Motor neuron (in vitro differentiated cells): ENCODE data around the gene MAF. TPM values are rescaled to one million over a fixed set of nuclear protein-coding genes. Genes with fewer than 3 reads are reported as not detected.

Experiments used
- ATAC-seq, 8 experiments: fragments of 200-7000 bp; cut with Tn5 transposase; replicated peaks in 6 of 8; 2 replicates each; pipeline ENCODE4 v1.8.0; 2021; ENCODE audit warnings: mild to moderate bottlenecking in 8 of 8, moderate library complexity in 8 of 8
- H3K27ac ChIP-seq, 2 donors: fragments of 250-450 bp; sonication (Bioruptor Pico); 2 replicates each; pipeline ENCODE4 v1.9.0; 2021; ENCODE audit warnings: antibody characterized with exemption in 2 of 2, mild to moderate bottlenecking in 2 of 2, moderate library complexity in 1 of 2
- H3K4me1 ChIP-seq, 2 donors: fragments of 250-450 bp; sonication (Bioruptor Pico); replicated peaks in 1 of 2; 2 replicates each; pipeline ENCODE4 v1.6.1; 2021; ENCODE audit warnings: antibody characterized with exemption in 2 of 2, mild to moderate bottlenecking in 2 of 2, moderate library complexity in 1 of 2
- H3K4me3 ChIP-seq, 5 donors: fragments of 250-450 bp; sonication (Bioruptor Pico); 2 replicates each; pipeline ENCODE4 v1.9.0; 2021; ENCODE audit warnings: antibody characterized with exemption in 5 of 5, mild to moderate bottlenecking in 5 of 5, moderate library complexity in 4 of 5
- WGBS, 10 experiments: fragments of 450-650 bp; shearing (Covaris generic); methylation state at CpG; one replicate each; pipeline ENCODE4 v1.0.0; 2022; 5-methylcytosine and 5-hydroxymethylcytosine counted together
- in situ Hi-C, 9 experiments: fragments of 400-800 bp; cut with MboI; loops; one replicate each; pipeline ENCODE4 v1.15.0; 2021; ENCODE audit warnings: low sequenced_read_pairs in 9 of 9, low pct_unique_long_range_greater_than_20kb in 2 of 9; ENCODE audit not compliant: unreplicated experiment in 9 of 9
- total RNA-seq, 8 experiments: library from RNA; unstranded; fragments of 300-600 nt; gene quantifications; 2 replicates each; pipeline versions ENCODE4 v1.2.3 to v1.2.4, GENCODE V29; 2022

MAF gene
- total RNA-seq, 8 experiments from 2014 or later = 0.10 to 12.6 (median 6.4) TPM

GRCh38 chr16:79580453-79581191, 19.9 kb downstream of the MAF start:
- WGBS, 10 experiments = 18 to 74% (median 47%) methylated on average over 2 to 8 of the region's 10 CpGs
- Histone ChIP-seq H3K4me1 (peaks cover 4 to 14% of the 10 kb centered on the region in 2 donors), H3K4me3 (no peak overlapping the region), H3K27ac (no peak overlapping the region)
- no peak for ATAC-seq
- in situ Hi-C loops = no loop called here

DNA sequence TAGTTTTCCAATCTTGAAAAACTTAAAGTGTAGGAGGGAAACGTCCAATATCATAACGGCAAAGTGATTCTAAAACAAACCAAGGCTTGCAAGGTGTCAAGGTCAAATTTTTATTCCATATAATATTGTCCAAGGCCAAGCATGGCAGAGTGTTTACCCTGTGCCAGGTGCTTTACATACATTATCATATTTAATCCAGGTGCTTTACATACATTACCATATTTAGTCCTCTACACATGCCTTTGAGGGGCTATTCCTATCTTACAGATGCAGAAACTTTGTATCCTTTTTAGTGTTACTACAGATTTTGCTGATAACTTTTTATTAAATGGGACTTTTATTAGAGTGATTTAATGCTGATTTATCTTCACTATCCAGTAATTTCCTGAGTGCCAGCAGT, 23.9 kb downstream of the MAF start:
- in situ Hi-C loops = no loop called here
- Histone ChIP-seq H3K4me3 (no peak overlapping the region), H3K4me1 (peaks cover 13 to 23% of the 10 kb centered on the region in 2 donors), H3K27ac (no peak overlapping the region)
- 42 to 95% (median 84%) methylated on average over 1 to 2 of the region's 2 CpGs; no CpG with 5 or more reads in 4 of the 10 experiments for WGBS, 10 experiments
- peak in 1 of 8 experiments; percentile 92 for ATAC-seq

DNA sequence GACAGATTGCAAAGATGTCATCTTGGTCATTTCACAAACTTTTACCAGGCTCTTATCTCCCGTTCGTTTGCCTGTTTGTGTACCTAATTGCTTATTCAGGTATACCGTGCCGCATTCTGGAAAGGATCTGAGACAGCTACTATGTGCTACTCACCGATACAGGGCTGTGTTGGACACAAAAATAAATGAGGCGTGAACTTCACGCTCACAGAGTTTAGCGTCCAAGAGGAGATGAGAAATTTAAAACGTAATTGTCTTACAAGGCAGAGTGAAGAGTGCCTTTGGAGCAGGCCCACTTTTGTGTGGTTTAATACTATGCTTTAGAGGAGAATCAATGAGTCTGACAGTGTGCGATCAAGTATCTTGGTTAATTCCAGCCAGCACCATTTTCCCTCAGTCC, 26.7 kb downstream of the MAF start:
- Histone ChIP-seq H3K4me3 (no peak overlapping the region), H3K27ac (no peak overlapping the region), H3K4me1 (peaks cover 9 to 17% of the 10 kb centered on the region in 2 donors)
- ATAC-seq = no peak
- in situ Hi-C loops = no loop called here
- WGBS, 10 experiments = 37 to 91% (median 78%) methylated on average over 1 to 9 of the region's 10 CpGs; no CpG with 5 or more reads in 1 of the 10 experiments

- in situ Hi-C loops = no loop called here
- H3K4me1 ChIP-seq = peaks cover 9% of the 10 kb centered on the region in 2 donors
- no peak overlapping the region for H3K4me3 ChIP-seq
- WGBS, 10 experiments = 3 to 81% (median 50%) methylated on average over 1 to 2 of the region's 2 CpGs; no CpG with 5 or more reads in 1 of the 10 experiments
- no peak for ATAC-seq
- H3K27ac ChIP-seq = no peak overlapping the region
Observed at GRCh38 chr16:79573071-79573470, 27.5 kb downstream of the MAF start.

- Histone ChIP-seq H3K4me1 (peaks cover 9% of the 10 kb centered on the region in 2 donors), H3K4me3 (no peak overlapping the region), H3K27ac (no peak overlapping the region)
- in situ Hi-C loops = no loop called here
- ATAC-seq = peak in 2 of 8 experiments; percentile 22 to 27
- WGBS, 10 experiments = 0 to 21% (median 11%) methylated on average over 1 to 8 of the region's 9 CpGs; no CpG with 5 or more reads in 1 of the 10 experiments
Observed at GRCh38 chr16:79571903-79572535, 28.5 kb downstream of the MAF start.

DNA sequence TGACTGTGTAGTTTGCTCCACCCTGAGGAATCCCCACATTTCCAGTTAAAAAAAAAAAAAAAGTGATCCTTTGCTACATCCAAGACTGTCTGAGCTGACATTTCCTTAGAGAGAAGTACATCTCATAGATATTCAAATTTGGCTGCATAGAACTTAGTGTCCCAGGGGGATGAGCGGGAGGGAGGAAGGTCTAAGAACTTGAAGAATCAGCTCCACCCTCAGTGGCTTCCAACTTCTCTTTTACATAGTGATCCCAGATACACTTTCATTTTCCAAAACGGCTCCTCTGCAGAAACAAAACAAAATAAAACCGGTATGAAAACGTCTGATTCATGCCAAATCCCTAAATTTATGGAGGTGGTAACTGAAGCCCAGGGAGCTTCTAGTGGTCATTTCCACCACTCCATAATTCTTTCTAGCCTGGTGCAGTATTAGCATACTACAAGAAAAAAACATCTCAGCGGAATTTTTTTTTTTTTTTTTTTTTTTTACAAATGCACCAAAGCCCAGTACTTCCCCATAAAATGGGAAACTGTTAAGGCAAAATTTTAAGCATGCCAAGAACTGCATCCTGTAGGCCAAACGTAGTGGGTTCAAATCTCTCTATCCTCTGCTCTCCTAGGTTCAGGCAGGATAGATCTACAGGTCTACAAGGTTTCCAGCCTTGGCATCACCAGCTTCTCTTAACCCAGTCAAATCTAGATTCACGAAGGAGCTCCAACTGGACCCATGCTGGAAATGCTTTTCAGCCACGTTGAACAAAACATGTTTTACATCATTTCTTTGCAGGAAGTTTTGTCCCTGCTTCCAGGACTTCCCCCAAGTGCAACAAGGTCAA, 29.3 kb downstream of the MAF start:
- Histone ChIP-seq H3K4me1 (peaks cover 9% of the 10 kb centered on the region in 2 donors), H3K27ac (no peak overlapping the region), H3K4me3 (no peak overlapping the region)
- in situ Hi-C loops = no loop called here
- WGBS, 10 experiments = 0 to 70% (median 36%) methylated on average over 2 to 8 of the region's 8 CpGs
- peak in 3 of 8 experiments; percentile 83 to 94 (median 92) for ATAC-seq

DNA sequence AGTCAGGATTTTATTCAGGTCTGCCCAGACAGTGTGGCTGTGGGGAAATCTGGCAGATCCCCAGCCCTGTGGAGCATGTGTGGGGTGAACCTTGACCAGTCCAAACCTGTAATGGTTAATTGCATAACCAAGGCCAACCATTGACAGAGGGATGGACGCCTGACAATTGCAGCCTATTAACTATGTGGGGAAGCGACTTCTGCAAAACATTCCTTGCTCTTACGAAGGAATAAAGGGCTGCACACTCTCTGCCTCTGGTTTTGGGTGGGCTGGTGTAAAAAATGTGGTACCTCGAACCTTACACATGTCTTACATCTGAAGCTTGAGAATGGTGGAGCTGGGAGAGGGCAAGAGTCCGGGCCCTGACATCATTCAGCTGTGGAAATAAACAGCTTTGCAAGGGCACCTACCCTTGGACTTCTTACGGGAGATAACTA, 35.8 kb downstream of the MAF start:
- Histone ChIP-seq H3K4me3 (no peak overlapping the region), H3K4me1 (peaks cover 9 to 10% of the 10 kb centered on the region in 2 donors), H3K27ac (no peak overlapping the region)
- ATAC-seq = no peak
- 0 to 100% (median 80%) methylated on average over 1 to 4 of the region's 6 CpGs; no CpG with 5 or more reads in 2 of the 10 experiments for WGBS, 10 experiments
- in situ Hi-C loops = no loop called here

DNA sequence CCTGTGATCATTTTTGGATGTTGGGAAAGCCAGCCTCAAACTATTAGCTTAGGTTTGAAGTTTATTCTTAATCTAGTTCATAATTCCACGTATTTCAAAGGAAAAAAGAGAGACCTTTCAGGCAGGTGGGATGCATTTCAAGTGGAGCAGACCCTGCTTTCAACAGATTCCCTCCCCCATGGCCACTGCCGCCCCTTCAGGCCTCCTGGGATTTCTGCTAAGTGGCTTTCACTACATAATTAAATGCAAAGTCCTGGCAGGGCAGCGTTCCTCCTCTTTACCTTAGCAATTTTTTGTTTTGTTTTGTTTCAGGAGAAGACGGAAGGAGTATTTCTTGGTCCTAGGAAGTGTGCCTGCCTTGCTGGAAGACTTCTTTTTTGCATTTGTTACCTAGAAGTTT, 36.6 kb downstream of the MAF start:
- no peak for ATAC-seq
- in situ Hi-C loops = no loop called here
- no peak overlapping the region for H3K27ac ChIP-seq
- peaks cover 9 to 10% of the 10 kb centered on the region in 2 donors for H3K4me1 ChIP-seq
- WGBS, 10 experiments = 0 to 60% (median 30%) methylated on average over 1 to 4 of the region's 4 CpGs
- H3K4me3 ChIP-seq = no peak overlapping the region

DNA sequence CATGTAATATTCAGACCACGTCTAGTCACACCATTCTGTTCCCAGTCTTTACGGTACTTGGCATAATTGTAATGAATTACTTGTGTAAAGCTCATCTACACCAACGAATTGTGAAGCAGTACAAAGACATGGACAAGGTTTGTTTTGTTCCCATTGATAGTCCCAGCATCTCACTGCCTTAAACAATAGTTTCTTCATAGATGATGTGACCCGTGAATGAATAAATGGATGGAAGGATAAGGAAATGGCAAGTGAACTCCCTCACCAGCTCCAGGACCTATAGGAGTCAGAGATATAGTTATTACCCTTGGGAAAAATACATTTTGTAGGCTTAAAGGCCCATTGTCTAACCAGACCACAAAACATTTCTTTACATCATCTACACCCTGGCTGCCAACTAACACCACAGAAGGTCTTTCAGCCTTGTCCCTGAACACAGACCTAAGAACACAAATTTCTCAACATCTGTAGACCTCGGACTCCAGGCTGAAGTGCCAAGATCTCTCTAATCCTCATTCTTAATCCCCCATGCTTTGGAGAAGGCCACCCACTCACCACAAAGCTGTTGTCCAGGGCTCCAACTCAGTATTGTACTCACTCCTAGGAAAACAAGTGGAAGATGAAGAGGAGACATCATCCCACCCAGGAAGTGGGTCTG, 38.2 kb downstream of the MAF start:
- 14 to 100% (median 83%) methylated on average over 1 to 5 of the region's 5 CpGs for WGBS, 10 experiments

DNA sequence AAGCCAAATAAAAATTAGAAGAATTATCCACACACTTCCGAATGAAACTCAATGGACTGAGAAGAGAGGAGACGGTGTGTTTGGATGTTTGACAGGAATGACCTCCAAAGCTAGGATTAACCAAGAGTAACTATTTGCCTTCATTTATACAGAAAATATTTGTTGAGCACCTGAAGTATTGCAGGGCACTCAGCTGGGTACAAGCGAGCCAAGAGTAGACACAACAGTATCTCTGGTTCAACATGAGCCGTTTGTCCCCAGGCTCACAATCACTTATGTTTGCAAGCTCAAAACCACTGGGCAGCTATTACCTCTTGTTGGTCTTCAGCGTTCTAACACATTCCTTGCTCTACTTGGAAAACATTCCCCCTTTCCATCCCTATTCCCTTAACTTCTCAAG, 38.8 kb downstream of the MAF start:
- in situ Hi-C loops = no loop called here
- H3K27ac ChIP-seq = no peak overlapping the region
- no peak overlapping the region for H3K4me3 ChIP-seq
- H3K4me1 ChIP-seq = peaks cover 9 to 10% of the 10 kb centered on the region in 2 donors
- ATAC-seq = no peak
- WGBS, 10 experiments = 0 to 100% (median 95%) methylated on average over 1 to 5 of the region's 5 CpGs; no CpG with 5 or more reads in 1 of the 10 experiments

More for the DNA sequence above, 38.2 kb downstream of the MAF start:
- Histone ChIP-seq H3K4me3 (no peak overlapping the region), H3K27ac (no peak overlapping the region), H3K4me1 (peaks cover 9 to 10% of the 10 kb centered on the region in 2 donors)
- ATAC-seq = no peak
- in situ Hi-C loops = no loop called here

DNA sequence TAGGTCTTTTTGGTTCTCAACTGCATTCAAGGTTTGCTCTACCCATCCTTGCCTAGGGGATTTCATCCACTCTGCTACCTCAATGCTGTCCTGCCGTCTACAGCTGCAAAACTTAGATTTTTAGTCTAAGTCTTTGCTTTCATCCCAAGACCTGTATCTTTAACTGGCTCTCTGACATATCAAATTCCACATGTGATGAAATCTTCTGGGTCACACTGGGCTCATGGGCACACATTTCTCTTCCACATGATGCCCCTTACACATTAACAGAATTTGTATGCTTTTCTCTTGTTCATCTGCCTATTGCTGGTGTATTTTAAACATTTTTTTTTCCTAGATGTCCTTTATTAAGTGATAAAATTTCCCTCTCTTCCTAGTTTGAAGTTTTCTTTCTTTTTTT, 39.6 kb downstream of the MAF start:
- Histone ChIP-seq H3K4me3 (no peak overlapping the region), H3K27ac (no peak overlapping the region), H3K4me1 (peaks cover 9 to 10% of the 10 kb centered on the region in 2 donors)
- no peak for ATAC-seq
- WGBS, 10 experiments = 0 to 100% (median 80%) methylated on average over 1 of the region's 1 CpG; no CpG with 5 or more reads in 2 of the 10 experiments
- in situ Hi-C loops = no loop called here

DNA sequence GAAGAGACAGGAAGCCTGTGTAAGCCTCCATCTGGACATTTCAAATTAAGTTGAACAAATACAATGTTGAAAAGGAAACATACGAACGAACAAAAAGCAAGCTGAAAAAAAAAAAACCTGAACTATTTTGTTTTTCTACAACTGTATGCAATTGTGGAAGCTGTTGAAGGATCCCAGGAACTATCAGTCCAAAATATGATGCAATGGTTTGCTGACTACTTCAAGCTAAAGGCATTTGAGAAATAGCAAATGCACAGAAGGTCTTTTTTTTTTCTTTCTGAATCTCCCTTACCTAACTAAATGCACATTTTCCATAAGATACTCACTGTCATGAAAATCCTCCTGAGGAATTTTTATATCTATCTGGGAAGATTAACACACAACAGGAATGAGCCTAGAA, 40.2 kb downstream of the MAF start:
- Histone ChIP-seq H3K4me1 (peaks cover 9 to 10% of the 10 kb centered on the region in 2 donors), H3K4me3 (no peak overlapping the region), H3K27ac (no peak overlapping the region)
- in situ Hi-C loops = no loop called here
- WGBS, 10 experiments = 0 to 100% (median 77%) methylated on average over 1 to 2 of the region's 2 CpGs; no CpG with 5 or more reads in 2 of the 10 experiments
- no peak for ATAC-seq
